Lung (tissue), 12 donors: Measurements from ENCODE around the gene HES3. TPM values are rescaled to one million over a fixed set of nuclear protein-coding genes. Genes with fewer than 3 reads are reported as not detected.

Experiments used
- ATAC-seq: fragments of 200-7000 bp; cut with Tn5 transposase; one replicate; pipeline ENCODE4 v1.9.1; 2020; ENCODE audit warnings: moderate number of reproducible peaks; ENCODE audit not compliant: insufficient read depth, low FRiP score
- DNase-seq, 3 donors: peaks; one replicate each; pipeline ENCODE4 v3.0.0-alpha.2; 2013 to 2017
- H3K27ac ChIP-seq, 2 donors: one replicate each; pipeline ENCODE4 v1.5.1; 2013; ENCODE audit warnings: mild to moderate bottlenecking in 2 of 2, moderate library complexity in 2 of 2, control low read depth in 1 of 2, inconsistent platforms in 1 of 2, low read depth in 1 of 2, low read length in 1 of 2
- H3K27me3 ChIP-seq, 3 donors: one replicate each; pipeline ENCODE4 v1.5.1; 2013; ENCODE audit warnings: low read length in 2 of 3; ENCODE audit not compliant: control insufficient read depth in 3 of 3, insufficient read depth in 3 of 3
- H3K36me3 ChIP-seq, 4 donors: one replicate each; pipeline ENCODE4 v1.5.1; 2013; ENCODE audit warnings: low read length in 4 of 4, mild to moderate bottlenecking in 1 of 4, moderate library complexity in 1 of 4; ENCODE audit not compliant: control insufficient read depth in 4 of 4, insufficient read depth in 4 of 4
- H3K4me1 ChIP-seq, 5 donors: one replicate each; pipeline ENCODE4 v1.5.1; 2013; ENCODE audit warnings: low read length in 5 of 5, mild to moderate bottlenecking in 2 of 5, moderate library complexity in 1 of 5; ENCODE audit not compliant: control insufficient read depth in 5 of 5, insufficient read depth in 5 of 5
- H3K4me3 ChIP-seq: one replicate; pipeline ENCODE4 v1.5.1; 2013; ENCODE audit warnings: mild to moderate bottlenecking, control low read depth, moderate library complexity
- H3K9ac ChIP-seq, 2 donors: one replicate each; pipeline ENCODE4 v1.5.1; 2013; ENCODE audit warnings: low read length in 2 of 2, control low read depth in 1 of 2; ENCODE audit not compliant: insufficient read depth in 1 of 2
- H3K9me3 ChIP-seq, 4 donors: one replicate each; pipeline ENCODE4 v1.5.1; 2013; ENCODE audit warnings: low read length in 3 of 4, mild to moderate bottlenecking in 1 of 4, moderate library complexity in 1 of 4; ENCODE audit not compliant: control insufficient read depth in 4 of 4, insufficient read depth in 3 of 4
- WGBS, 2 donors: extraction: QIAGEN DNeasy Blood & Tissue Kit; methylation state at CpG; one replicate each; pipeline ENCODE4 v1.1.7; 2013; 5-methylcytosine and 5-hydroxymethylcytosine counted together
- polyA plus RNA-seq, 2 donors: library from polyadenylated mRNA; stranded (reverse); fragments of 200-250 nt; gene quantifications; one replicate each; pipeline ENCODE4 v1.2.1, GENCODE V29; 2013
- total RNA-seq, 2 donors: library from RNA; depleted of rRNA in 1 of 2; stranded (reverse); fragments of >200 nt in 1 of 2; gene quantifications; one replicate each; pipeline ENCODE4 v1.2.1, GENCODE V29; 2014 to 2021
- TF ChIP-seq, protein P1 (sequence below): IDR thresholded peaks from 2 replicates; pipeline ENCODE4 v1.5.1; 2012; ENCODE audit warnings: mild to moderate bottlenecking; ENCODE audit errors: control extremely low read depth, extremely low read depth
- donor health status: control.
- donor health status: control.
- donor health status: Bipolar disorder and iron deficiency.
- donor health status: healthy.
- donor health status: DM: yes; HTN: yes; CAD: no.

The HES3 gene
- total and polyA plus RNA-seq, 4 donors: not detected

DNA sequence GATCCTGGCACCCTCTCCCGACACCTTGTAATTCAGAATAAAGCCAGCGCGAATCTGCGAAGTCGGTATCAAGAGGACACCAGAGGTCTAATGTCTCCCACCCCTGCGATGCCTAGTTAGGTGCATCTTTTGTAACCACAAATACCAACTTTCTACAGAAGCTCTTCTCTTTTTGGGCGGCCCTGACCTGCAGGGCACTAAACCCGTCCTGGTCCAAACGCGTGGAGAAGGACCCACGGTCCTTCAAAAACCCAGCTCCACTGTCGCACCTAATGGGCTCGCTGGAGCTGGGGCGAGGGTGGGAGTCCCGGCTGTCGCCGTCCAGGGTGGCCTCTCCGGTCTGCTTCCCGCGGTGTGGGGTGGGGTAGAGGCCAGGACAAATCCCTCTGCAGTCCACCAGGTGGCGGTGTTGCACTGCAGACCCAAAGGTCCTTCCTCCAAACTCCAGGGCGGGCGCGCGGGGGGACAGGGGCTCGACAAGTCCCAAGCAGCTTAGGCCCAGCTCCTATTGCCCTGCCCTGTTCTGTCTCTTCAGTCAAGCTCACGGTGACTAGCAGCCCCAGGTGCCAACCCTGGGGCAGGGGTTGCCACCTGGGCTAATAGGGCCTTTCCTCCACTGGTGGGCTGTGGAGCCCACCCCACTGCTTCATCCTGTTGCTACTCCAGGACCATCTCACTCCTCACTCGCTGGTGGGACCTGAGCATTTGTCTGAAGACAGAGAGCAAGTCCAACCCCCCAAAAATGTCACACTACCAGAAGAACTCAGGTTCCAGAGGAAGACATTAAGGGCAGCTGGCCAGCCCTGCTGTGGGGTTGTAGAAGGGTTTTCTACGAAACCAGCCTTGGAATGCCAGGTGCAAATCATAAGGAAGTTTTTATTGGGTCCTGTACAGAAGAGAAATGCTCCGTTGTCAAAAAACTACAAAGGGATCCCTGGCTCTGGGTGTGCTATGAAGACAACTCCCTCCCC, 2.8 kb downstream of the HES3 start:
- H3K4me3 ChIP-seq: no peak overlapping the region
- H3K27me3 ChIP-seq: peaks cover 12 to 50% (median 26%) of the 10 kb centered on the region in 3 donors
- H3K9me3 ChIP-seq: no peaks in the 10 kb centered on the region
- TF ChIP-seq, protein P1, sequence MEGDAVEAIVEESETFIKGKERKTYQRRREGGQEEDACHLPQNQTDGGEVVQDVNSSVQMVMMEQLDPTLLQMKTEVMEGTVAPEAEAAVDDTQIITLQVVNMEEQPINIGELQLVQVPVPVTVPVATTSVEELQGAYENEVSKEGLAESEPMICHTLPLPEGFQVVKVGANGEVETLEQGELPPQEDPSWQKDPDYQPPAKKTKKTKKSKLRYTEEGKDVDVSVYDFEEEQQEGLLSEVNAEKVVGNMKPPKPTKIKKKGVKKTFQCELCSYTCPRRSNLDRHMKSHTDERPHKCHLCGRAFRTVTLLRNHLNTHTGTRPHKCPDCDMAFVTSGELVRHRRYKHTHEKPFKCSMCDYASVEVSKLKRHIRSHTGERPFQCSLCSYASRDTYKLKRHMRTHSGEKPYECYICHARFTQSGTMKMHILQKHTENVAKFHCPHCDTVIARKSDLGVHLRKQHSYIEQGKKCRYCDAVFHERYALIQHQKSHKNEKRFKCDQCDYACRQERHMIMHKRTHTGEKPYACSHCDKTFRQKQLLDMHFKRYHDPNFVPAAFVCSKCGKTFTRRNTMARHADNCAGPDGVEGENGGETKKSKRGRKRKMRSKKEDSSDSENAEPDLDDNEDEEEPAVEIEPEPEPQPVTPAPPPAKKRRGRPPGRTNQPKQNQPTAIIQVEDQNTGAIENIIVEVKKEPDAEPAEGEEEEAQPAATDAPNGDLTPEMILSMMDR: peak; percentile 93
- no peaks in the 10 kb centered on the region for H3K36me3 ChIP-seq
- ATAC-seq: peak; percentile 71
- peak; percentile 88 to 90 (median 88) for DNase-seq
- no peak overlapping the region for H3K27ac ChIP-seq
- no peak overlapping the region for H3K9ac ChIP-seq
- peaks cover 0 to 19% (median 2%) of the 10 kb centered on the region in 5 donors for H3K4me1 ChIP-seq
- 6 to 7% methylated on average over 30 of the region's 30 CpGs for WGBS, 2 donors

DNA sequence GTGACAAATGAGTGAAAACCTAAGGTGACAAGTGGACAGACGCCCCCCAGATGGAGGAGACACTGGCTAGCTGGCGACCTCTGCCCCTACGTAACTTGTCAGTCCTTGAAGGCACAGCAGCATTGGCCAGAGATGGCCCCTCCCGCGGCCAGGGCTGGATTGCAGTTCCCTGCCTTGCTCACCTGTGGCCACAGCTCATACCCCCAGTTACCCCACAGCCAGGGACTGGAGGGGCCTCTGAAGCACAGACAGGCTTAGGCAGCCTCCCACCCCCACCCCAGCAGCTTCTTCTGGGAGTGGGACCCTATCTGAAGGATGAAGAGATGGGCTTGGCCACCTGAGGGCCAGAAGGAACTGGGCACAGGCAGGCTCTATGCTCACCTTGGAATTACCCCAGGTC, 3.7 kb downstream of the HES3 start:
- ATAC-seq (no peak), DNase-seq (no peak)

DNA sequence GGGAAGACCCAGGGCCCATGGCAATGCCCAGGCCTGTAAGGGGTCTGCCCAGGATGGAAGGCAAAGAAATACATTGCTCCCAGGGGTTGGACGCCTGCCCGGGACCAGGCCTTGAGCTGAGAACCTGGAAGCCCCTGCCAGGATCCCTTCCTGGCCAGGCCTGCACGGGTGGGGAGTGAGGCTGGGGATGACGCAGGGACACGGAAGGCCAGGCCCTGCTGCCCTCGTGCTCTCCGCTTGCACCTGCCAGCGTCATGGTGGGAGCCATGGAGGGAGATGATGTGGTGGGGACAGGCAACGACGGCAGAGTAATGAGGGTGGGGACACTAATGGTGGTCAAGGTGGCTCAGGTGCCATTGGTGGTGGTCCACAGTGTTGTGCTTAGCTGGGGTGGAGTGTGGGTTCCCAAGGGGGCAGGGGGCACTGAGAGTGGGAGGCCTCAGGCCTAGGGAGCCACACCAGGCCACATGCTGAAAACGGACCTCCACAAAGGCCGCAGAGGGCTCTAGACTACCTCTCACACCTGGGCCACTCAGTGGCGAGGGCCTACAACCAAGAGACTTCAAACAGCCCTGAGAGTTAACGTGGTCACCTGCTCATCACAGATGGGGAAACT, 4.3 kb downstream of the HES3 start:
- Histone ChIP-seq H3K36me3 (peaks cover 0 to 7% (median 0%) of the 10 kb centered on the region in 4 donors), H3K9me3 (no peaks in the 10 kb centered on the region), H3K27me3 (peaks cover 12 to 47% (median 20%) of the 10 kb centered on the region in 3 donors), H3K4me3 (no peak overlapping the region), H3K4me1 (peaks cover 0 to 14% (median 0%) of the 10 kb centered on the region in 5 donors), H3K9ac (no peak overlapping the region), H3K27ac (no peak overlapping the region)
- TF ChIP-seq, protein P1: no peak
- WGBS, 2 donors: 80 to 85% methylated on average over 14 of the region's 14 CpGs
- DNase-seq: no peak
- no peak for ATAC-seq

More for the DNA sequence above, 3.7 kb downstream of the HES3 start:
- no peak overlapping the region for H3K27ac ChIP-seq
- H3K4me1 ChIP-seq: peaks cover 0 to 14% (median 0%) of the 10 kb centered on the region in 5 donors
- no peak overlapping the region for H3K9ac ChIP-seq
- no peak overlapping the region for H3K4me3 ChIP-seq
- WGBS, 2 donors: 67 to 80% methylated on average over 5 of the region's 5 CpGs
- no peaks in the 10 kb centered on the region for H3K9me3 ChIP-seq
- H3K27me3 ChIP-seq: peaks cover 12 to 52% (median 26%) of the 10 kb centered on the region in 3 donors
- peaks cover 0 to 3% (median 0%) of the 10 kb centered on the region in 4 donors for H3K36me3 ChIP-seq
- TF ChIP-seq, protein P1: no peak
